Calu3 (cell line): ENCODE data around the gene CCT5. TPM values are rescaled to one million over a fixed set of nuclear protein-coding genes. Genes with fewer than 3 reads are reported as not detected.
A peak's percentile ranks its signal among the peaks of the same experiment; 100 is the strongest.

Experiments
- BruUV-seq: library from RNA; stranded (reverse); fragments of 400-500 nt; replicated peaks from 2 replicates; lab custom pipeline; 2021; lab: Mats Ljungman, UMichigan
- CTCF ChIA-PET: fragments of 300-600 bp; sonication (Branson Sonifier 250); formaldehyde crosslinking; loops from one replicate; lab custom pipeline; 2022; ENCODE audit warnings: antibody characterized with exemption; lab: Charles Lee
- DNase-seq: peaks from one replicate; pipeline ENCODE4 v3.0.0; 2022
- H3K27ac Mint-ChIP-seq: one replicate; pipeline ENCODE4 v1.8.0; 2022; ENCODE audit warnings: mixed read lengths; ENCODE audit not compliant: unreplicated experiment
- H3K27me3 Mint-ChIP-seq: one replicate; pipeline ENCODE4 v1.8.0; 2022; ENCODE audit warnings: mixed read lengths; ENCODE audit not compliant: unreplicated experiment
- H3K36me3 Mint-ChIP-seq: one replicate; pipeline ENCODE4 v1.8.0; 2022; ENCODE audit warnings: mild to moderate bottlenecking, moderate library complexity, mixed read lengths; ENCODE audit not compliant: insufficient read depth, unreplicated experiment
- H3K4me1 Mint-ChIP-seq: one replicate; pipeline ENCODE4 v1.8.0; 2022; ENCODE audit warnings: mild to moderate bottlenecking, low read depth, mixed read lengths; ENCODE audit not compliant: unreplicated experiment
- H3K4me3 Mint-ChIP-seq: one replicate; pipeline ENCODE4 v1.8.0; 2022; ENCODE audit warnings: mild to moderate bottlenecking, low read depth, moderate library complexity, mixed read lengths; ENCODE audit not compliant: unreplicated experiment
- H3K9me3 Mint-ChIP-seq: one replicate; pipeline ENCODE4 v1.8.0; 2022; ENCODE audit warnings: low read depth, mixed read lengths; ENCODE audit not compliant: unreplicated experiment
- intact Hi-C: fragments of 100-400 bp; cut with micrococcal nuclease; formaldehyde crosslinking; loops from one replicate; pipeline ENCODE4 v1.10.0; 2022; ENCODE audit not compliant: unreplicated experiment
- total RNA-seq: library from RNA; stranded (reverse); gene quantifications from 2 replicates; pipeline ENCODE4 v1.2.3, GENCODE V29; 2022
- TF ChIP-seq, protein P1 (sequence below): fragments of 200-600 bp; IDR thresholded peaks from one replicate; pipeline ENCODE4 v1.8.0; 2022; ENCODE audit warnings: antibody characterized with exemption; ENCODE audit not compliant: unreplicated experiment

Gene CCT5
- total RNA-seq, 1 experiment from 2014 or later = 410 TPM

DNA sequence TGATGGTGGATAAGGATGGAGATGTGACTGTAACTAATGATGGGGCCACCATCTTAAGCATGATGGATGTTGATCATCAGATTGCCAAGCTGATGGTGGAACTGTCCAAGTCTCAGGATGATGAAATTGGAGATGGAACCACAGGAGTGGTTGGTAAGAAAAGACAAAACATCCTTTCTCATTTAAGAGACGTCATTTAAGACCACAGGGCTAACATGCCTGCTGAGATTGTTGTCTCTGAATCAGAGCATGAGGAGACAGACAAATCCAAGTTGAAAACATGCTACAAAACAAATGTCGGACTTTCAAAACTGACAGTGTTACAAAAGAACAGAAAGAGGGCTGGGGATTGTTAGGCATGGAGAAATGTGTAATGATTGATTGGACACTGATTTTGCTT is 4.6 kb downstream of the CCT5 start:
- intact Hi-C loops = no loop called here
- TF ChIP-seq, protein P1, sequence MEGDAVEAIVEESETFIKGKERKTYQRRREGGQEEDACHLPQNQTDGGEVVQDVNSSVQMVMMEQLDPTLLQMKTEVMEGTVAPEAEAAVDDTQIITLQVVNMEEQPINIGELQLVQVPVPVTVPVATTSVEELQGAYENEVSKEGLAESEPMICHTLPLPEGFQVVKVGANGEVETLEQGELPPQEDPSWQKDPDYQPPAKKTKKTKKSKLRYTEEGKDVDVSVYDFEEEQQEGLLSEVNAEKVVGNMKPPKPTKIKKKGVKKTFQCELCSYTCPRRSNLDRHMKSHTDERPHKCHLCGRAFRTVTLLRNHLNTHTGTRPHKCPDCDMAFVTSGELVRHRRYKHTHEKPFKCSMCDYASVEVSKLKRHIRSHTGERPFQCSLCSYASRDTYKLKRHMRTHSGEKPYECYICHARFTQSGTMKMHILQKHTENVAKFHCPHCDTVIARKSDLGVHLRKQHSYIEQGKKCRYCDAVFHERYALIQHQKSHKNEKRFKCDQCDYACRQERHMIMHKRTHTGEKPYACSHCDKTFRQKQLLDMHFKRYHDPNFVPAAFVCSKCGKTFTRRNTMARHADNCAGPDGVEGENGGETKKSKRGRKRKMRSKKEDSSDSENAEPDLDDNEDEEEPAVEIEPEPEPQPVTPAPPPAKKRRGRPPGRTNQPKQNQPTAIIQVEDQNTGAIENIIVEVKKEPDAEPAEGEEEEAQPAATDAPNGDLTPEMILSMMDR = no peak
- peaks cover 85% of the 10 kb centered on the region for H3K36me3 Mint-ChIP-seq
- no peak overlapping the region for H3K27ac Mint-ChIP-seq
- CTCF ChIA-PET = no interaction called here
- BruUV-seq = no TSS peak
- no peak for DNase-seq
- H3K9me3 Mint-ChIP-seq = no peaks in the 10 kb centered on the region
- H3K27me3 Mint-ChIP-seq = no peaks in the 10 kb centered on the region
- H3K4me1 Mint-ChIP-seq = peaks cover 32% of the 10 kb centered on the region
- no peak overlapping the region for H3K4me3 Mint-ChIP-seq

DNA sequence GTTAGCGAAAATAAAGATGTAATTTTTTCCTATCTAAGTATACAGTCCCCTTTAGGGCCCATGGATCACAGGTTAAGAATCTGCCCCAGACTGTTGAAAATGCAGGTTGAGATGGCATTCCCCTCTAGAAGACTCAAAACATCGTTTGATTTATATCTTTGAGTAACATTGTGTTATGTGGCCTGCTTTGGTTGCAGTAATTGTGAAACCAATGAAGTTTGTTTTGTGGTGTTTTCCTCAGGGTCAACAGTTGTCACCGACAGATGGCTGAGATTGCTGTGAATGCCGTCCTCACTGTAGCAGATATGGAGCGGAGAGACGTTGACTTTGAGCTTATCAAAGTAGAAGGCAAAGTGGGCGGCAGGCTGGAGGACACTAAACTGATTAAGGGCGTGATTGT is 7.8 kb downstream of the CCT5 start:
- DNase-seq = no peak
- CTCF ChIA-PET = no interaction called here
- no TSS peak for BruUV-seq
- Mint-ChIP-seq H3K9me3 (no peaks in the 10 kb centered on the region), H3K4me3 (no peak overlapping the region), H3K36me3 (peaks cover 75% of the 10 kb centered on the region), H3K27ac (peak overlapping the region; percentile 21), H3K4me1 (peaks cover 28% of the 10 kb centered on the region), H3K27me3 (no peaks in the 10 kb centered on the region)
- intact Hi-C loops = no loop called here
- TF ChIP-seq, protein P1 = no peak

DNA sequence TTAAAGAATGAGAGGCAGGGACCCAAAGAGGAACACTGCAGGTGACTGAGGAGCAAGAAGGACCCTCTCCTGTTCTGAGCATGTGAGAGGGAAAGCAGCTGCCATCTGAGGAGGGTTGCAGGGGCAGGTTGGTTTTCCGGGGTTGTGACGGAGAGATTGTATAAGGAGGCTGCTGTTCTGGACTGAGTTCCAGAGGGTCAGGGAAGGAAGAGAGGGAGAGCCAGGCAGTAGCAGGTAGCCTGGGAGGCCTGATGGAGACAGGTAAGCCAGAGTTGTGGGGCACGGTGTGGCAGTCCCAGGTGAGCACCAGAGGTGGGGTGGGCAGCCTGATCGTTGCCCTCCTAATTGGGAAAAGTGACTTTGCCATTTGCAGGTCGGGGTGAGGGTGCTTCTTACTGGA is 9.8 kb downstream of the CCT5 start:
- Mint-ChIP-seq H3K27me3 (no peaks in the 10 kb centered on the region), H3K4me1 (peaks cover 22% of the 10 kb centered on the region), H3K9me3 (no peaks in the 10 kb centered on the region), H3K4me3 (no peak overlapping the region), H3K36me3 (peaks cover 66% of the 10 kb centered on the region), H3K27ac (no peak overlapping the region)
- intact Hi-C loops = no loop called here
- CTCF ChIA-PET = interaction anchor here (0.6 kb wide), 1 partner anchor 44 kb away, joined by 3 read pairs; no protein-coding TSS in a partner anchor
- no TSS peak for BruUV-seq
- DNase-seq = no peak
- TF ChIP-seq, protein P1 = no peak

DNA sequence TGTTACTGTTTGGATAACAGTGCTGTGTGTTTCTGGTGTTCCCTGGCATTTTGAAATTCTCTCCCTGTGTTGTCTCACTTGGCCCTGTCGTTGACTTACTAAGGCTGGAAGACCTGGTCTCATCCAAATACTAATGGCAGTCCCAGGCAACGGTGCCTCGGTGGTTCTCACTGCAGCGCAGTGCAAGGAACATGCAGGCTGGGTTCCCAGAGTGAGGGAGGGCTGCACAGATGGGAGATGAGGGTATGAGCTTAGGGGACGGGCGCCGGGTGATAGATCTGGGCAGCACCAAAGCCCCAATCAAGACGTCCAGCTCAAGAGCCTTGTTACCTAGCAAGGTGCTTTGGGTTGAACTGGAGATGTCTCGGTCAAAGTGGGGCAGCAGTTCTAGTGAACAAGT is 11.0 kb downstream of the CCT5 start:
- H3K4me3 Mint-ChIP-seq = no peak overlapping the region
- intact Hi-C loops = no loop called here
- CTCF ChIA-PET = interaction anchor here (0.6 kb wide), 1 partner anchor 9 kb away, joined by 3 read pairs; no protein-coding TSS in a partner anchor
- BruUV-seq = no TSS peak
- no peak overlapping the region for H3K27ac Mint-ChIP-seq
- TF ChIP-seq, protein P1 = no peak
- no peaks in the 10 kb centered on the region for H3K9me3 Mint-ChIP-seq
- H3K36me3 Mint-ChIP-seq = peaks cover 63% of the 10 kb centered on the region
- no peak for DNase-seq
- H3K4me1 Mint-ChIP-seq = peaks cover 17% of the 10 kb centered on the region
- H3K27me3 Mint-ChIP-seq = no peaks in the 10 kb centered on the region
